Jurkat, Clone E6-1 (cell line): ENCODE results near the gene TRAPPC1. TPM values are rescaled to one million over a fixed set of nuclear protein-coding genes. Genes with fewer than 3 reads are reported as not detected.
"Not testable (repeated sequence)": the region's sequence is repeated elsewhere in the genome, so short reads cannot be mapped to it uniquely, and the experiment has no call there.

ENCODE experiments used
- DNase-seq: peaks from one replicate; pipeline ENCODE4 v3.0.0-alpha.2; 2011; ENCODE audit warnings: low read depth, low spot score
- H3K4me3 ChIP-seq: 2 replicates; pipeline ENCODE4 v1.5.1; 2011; ENCODE audit warnings: mild to moderate bottlenecking, low read length, control low read depth, moderate library complexity
- polyA plus RNA-seq: library from polyadenylated mRNA; unstranded; fragments of >200 nt; gene quantifications from one replicate; pipeline ENCODE4 v1.2.1, GENCODE V29; 2012; ENCODE audit warnings: missing spikeins; ENCODE audit not compliant: insufficient read length, insufficient read depth

The TRAPPC1 gene
- polyA plus RNA-seq = 239 TPM

DNA sequence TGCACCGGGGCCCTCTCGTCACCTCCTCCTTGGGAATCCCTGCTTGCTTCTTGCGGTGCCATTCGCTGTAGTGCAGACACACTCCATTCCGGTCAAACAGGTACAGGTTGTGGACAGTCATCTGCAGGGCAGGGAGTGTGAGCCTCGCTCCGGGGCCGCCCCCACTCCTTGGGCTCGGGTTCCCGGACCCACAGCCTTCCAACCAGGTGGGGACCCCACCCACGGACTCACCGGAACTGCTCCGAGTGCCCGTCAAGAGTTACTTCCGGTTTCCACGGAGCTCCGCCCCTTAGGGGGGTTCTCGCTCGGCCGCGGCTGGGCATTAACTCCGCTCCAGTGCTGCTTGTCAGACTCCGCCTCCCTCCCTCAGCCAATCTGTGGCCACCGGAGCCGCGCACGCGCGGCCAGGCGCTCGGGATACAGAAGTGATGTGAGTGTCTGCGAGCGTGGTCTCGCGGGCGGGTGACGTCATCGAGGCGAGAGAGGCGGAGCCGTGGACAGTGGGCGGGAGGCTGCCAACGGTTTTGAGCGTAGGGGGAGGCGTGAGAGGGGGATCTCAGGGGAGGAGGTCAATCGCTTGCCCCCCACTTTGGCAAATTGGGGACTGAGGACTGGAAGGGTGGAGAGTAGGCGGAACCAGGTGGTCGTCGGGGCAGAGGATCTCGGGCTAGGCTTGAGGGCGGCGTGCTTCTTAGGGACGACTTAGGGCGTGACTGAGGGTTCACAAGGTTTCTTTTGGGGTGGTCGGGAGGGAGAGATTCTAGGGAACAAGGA lies at the start of gene TRAPPC1, which contains the start of gene CNTROB:
TRAPPC1 (minus strand) TSS at position 238 of the 774 bp plus-strand sequence; CDS start at position 121, 117 bp downstream.
CNTROB (plus strand) TSS at position 498 of the 774 bp plus-strand sequence. CDS start 874 bp downstream, outside the sequence.
- peak within 1 kb of the TSS; percentile 98 for H3K4me3 ChIP-seq

DNA sequence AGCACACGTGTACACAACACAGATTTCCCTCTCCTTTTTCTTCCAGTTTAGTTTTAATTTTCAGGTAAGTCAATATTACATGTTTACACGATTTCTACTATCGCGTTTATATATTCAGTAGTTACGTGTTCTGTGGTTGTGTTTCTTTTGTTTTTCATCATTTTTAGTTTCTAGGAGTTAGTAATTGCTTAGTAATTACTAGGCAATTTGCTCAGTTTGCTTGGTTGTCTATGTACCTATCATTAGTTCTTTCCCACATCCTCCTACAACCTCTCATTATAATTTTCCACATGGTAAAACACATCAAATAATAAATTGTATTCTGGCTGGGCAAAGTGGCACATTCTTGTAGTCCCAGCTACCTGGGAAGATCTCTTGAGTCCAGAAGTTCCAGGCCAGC lies 46.1 kb upstream of the TRAPPC1 start:
- no peak overlapping the region for H3K4me3 ChIP-seq

More for the DNA sequence above, at the start of gene TRAPPC1, which contains the start of gene CNTROB:
- DNase-seq = peak; percentile 98

GRCh38 chr17:7977039-7977438 lies 45.3 kb upstream of the TRAPPC1 start:
- no peak for DNase-seq

More for the DNA sequence above, 46.1 kb upstream of the TRAPPC1 start:
- no peak for DNase-seq

GRCh38 chr17:7974638-7975131 lies 42.9 kb upstream of the TRAPPC1 start:
- H3K4me3 ChIP-seq = no peak overlapping the region
- no peak for DNase-seq

More at GRCh38 chr17:7977039-7977438, 45.3 kb upstream of the TRAPPC1 start:
- H3K4me3 ChIP-seq = no peak overlapping the region

DNA sequence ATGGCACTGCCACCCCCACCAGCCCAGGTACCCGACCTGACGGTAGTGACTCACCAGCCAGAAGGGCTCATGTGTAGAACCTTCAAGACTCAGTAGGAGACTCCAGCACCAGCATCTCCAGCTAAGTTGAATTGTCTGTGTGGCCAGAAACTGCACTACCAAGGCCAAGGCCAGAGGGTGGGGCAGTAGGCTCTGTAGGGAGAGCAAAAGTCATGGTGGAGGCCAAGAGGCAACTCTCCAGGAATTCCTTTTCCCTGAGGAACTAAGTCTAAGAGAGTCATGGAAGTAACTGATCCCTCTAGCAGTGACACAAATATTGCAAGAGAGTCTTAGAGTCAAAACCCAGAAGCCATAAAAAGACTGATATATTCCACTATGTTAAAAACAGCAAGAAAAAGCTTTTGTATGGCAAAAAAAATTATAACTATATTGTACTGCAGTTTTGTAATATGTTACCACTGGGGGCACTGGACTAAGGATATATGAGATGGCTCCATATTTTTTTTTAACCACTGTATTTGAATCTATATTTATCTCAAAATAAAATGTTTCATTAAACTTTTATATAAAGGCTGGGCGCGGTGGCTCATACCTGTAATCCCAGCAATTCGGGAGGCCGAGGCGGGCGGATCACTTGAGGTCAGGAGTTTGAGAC lies 40.5 kb upstream of the TRAPPC1 start:
- no peak for DNase-seq
- H3K4me3 ChIP-seq = no peak overlapping the region

DNA sequence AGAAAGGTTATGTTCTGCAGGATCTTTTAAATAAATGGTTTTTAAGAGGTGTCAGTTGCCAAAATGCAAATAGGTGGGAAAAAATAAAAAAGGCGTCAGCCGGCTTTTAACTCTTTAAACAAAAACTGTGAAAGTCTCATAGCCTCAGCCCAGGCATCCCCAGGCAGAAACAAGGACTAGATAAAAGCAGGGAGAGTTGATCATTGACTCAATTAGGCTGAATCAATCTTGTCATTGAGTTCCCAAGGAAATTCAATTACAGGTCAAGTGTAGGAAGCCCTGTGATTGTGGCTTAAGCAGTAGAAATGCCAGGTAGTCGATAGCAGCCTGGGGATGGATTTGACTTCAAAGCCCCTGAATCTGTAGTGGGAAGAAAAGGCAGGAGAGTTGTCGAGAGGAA lies 39.9 kb upstream of the TRAPPC1 start:
- no peak for DNase-seq
- no peak overlapping the region for H3K4me3 ChIP-seq

GRCh38 chr17:7969433-7969832 lies 37.7 kb upstream of the TRAPPC1 start:
- no peak for DNase-seq
- no peak overlapping the region for H3K4me3 ChIP-seq

DNA sequence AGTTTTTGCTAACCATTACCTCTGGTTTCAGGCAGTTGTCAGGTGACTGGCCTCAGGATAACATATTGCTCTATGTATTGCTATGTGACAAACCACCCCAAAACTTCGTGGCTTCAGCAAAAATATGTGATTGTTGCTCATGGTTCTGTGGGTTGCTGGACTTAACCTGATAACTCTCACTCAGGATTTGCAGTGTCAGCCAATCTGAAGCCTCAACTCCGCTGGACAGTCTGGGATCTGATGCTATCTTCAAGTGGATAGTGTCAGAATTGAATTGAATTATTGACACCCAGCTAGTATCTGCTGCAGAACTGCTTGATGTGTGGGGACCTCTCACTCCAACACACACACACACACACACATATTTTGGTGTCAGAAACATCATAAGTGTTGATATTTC lies 36.0 kb upstream of the TRAPPC1 start:
- no peak for DNase-seq
- H3K4me3 ChIP-seq = no peak overlapping the region

DNA sequence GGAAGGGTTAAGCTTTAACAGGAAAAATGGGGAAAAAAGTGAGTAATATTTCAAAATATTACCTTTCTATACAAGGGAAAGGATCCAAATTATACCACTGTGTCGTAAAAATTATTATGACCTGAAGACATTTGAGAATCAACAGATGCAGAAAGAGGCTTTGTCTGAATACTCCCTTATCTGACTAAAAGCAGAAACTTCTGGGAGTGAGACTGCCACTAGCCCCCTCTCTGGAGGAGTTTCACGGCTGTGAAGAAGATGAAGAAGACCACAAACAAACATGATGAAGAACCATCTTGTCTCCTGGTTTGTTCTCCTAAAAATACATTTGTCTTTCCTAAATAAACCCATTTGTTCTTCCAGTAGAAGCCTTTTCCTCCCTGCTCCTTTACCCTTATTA lies 29.7 kb upstream of the TRAPPC1 start:
- H3K4me3 ChIP-seq = no peak overlapping the region
- DNase-seq = no peak

DNA sequence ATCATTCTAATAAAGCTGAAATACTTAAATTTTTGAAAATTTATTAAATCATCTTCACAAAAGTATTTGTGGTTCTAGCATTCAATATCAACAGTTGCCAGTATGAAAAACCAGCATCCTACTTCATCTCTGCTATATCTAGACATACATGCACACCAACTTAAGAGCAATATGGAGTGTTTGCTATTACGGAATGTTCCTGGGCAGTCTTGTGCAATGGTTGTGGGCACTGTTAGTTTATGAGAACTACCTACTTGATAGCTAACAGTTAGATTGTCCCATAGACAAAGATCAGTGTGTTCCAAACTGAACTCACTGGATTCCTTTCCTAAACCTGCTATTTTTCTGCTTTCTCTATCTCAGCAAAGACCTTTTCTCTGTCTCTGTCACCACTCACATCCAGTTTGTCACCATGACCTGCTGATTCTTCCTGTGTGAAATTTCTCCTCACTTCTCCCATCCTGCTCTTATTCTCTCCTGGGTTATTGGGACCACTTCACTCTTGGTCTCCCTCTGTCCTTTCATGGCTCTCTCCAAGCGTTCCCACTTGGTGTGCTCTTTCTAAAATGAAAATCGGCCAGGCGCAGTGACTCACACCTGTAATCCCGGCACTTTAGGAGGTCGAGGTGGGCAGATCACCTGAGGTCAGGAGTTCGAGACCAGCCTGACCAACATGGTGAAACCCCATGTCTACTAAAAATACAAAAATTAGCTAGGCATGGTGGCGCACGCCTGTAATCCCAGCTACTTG lies 27.9 kb upstream of the TRAPPC1 start:
- no peak for DNase-seq

DNA sequence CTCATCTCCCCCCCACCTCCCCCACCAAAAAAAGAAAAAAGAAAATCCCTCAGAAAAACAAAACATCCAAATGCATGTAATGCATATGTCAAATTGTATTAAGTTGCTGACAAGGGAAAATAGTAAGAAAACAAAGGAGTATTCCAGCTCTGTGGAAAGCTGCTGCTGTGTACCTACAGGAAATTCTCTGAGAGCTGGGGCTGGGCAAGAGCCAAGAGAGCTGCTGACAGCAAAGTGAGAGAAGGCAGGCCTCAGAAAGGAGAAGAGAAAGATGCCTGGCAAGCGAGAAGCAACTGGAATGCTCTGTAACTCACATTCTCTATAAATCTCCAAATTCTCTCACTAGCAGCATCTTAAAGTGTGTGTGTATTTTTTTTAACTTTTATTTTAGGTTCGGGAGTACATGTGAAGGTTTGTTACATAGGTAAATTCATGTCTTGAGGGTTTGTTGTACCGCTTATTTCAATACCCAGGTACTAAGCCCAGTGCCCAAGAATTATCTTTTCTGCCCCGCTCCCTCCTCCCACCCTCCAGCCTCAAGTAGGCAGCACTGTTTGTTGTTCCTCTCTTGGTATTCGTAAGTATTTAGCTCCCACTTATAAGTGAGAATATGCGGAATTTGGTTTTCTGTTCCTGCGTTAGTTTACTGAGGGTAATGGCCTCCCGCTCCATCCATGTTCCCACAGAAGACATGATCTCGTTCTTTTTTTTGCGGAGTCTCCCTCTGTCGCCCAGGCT lies 24.7 kb upstream of the TRAPPC1 start:
- DNase-seq = no peak
- H3K4me3 ChIP-seq = no peak overlapping the region

More for the DNA sequence above, 27.9 kb upstream of the TRAPPC1 start:
- no peak overlapping the region for H3K4me3 ChIP-seq

GRCh38 chr17:7955414-7956227 lies 23.9 kb upstream of the TRAPPC1 start:
- DNase-seq = no peak
- no peak overlapping the region for H3K4me3 ChIP-seq

- H3K4me3 ChIP-seq, DNase-seq: not testable (repeated sequence)
These were observed 21.5 kb upstream of the TRAPPC1 start for GRCh38 chr17:7953266-7953665.

DNA sequence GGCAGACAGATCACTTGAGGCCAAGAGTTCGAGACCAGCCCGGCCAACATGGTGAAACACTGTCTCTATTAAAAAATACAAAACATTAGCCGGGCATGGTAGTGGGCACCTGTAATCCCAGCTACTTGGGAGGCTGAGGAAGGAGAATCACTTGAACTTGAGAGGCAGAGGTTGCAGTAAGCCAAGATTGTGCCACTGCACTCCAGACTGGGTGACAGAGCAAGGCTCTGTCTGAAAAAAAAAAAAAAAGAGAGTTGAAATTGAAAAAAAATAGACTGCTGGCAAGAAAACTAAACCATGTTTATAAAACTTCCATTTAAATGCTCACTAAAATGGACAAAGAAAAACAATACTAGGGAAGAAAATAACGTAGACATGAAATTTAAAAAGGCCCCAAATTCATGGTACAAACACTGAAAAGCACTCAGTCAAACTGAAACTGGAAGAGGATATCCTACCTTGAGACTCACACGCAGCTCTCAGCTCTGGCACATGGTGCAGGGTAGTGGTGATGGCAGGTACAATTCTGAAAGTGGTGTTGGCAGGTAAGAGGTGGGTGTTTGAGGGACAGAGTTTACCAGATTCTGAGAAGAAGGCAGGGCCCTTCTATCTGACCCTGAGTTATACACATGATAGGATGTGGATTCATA lies 19.5 kb upstream of the TRAPPC1 start:
- DNase-seq = no peak
- no peak overlapping the region for H3K4me3 ChIP-seq

DNA sequence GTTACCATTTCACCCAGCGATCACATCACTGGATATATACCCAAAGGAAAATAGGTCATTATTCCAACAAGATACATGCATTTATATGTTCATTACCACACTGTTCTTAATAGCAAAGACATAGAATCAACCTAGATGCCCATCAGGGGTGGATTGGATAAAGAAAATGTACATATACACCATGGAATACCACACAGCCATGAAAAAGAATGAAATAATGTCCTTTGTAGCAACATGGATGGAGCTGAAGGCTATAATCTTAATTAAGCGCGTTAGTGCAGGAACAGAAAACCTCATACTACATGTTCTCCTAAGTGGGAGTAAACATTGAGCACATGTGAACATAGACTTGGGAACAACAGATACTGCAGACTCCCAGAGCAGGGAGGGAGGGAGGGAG lies 18.8 kb upstream of the TRAPPC1 start:
- no peak overlapping the region for H3K4me3 ChIP-seq
- no peak for DNase-seq

GRCh38 chr17:7947651-7948050 lies 15.9 kb upstream of the TRAPPC1 start:
- no peak for DNase-seq
- H3K4me3 ChIP-seq = no peak overlapping the region

DNA sequence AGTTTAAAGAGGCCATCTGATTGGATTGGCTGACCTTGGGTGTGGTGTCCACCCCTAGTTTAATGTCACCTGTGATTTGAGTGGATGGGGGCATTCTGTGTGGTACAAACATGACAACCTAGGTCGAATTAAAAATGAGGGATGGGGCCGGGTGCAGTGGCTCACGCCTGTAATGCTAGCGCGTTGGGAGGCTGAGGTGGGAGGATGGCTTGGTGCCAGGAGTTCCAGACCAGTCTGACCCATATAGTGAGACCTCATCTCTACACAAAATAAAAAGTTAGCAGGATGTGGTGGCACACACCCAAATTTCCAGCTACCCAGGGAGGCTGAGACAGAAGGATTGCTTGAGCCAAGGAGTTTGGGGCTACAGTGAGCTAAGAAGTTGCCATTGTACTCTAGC lies 14.7 kb upstream of the TRAPPC1 start:
- DNase-seq = no peak

DNA sequence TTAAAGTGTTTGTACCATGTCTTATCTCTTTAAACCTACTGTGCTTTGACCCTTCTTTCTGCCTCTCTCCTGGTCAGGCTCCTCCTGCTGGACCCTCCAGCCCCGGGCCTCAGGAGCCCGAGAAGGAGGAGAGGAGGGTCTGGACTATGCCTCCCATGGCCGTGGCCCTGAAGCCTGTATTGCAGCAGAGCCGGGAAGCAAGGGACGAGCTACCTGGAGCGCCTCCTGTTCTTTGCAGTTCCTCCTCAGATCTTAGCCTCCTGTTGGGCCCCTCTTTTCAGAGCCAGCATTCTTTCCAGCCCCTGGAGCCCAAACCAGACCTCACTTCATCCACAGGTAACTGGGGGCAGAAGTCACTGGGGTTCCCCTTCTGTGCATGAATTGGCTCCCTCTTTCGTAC lies 13.9 kb upstream of the TRAPPC1 start:
- H3K4me3 ChIP-seq = no peak overlapping the region
- no peak for DNase-seq

More for the DNA sequence above, 14.7 kb upstream of the TRAPPC1 start:
- no peak overlapping the region for H3K4me3 ChIP-seq
